PC-3 (cell line): Measurements from ENCODE around the gene LRRTM4. TPM values are rescaled to one million over a fixed set of nuclear protein-coding genes. Genes with fewer than 3 reads are reported as not detected.

Source experiments
- ATAC-seq: fragments of 200-7000 bp; cut with Tn5 transposase; 2 replicates; pipeline ENCODE4 v1.9.1; 2020; ENCODE audit warnings: mild to moderate bottlenecking, moderate library complexity
- BruUV-seq: library from RNA; stranded (reverse); fragments of 400-500 nt; replicated peaks from 2 replicates; lab custom pipeline; 2021; lab: Mats Ljungman, UMichigan
- CTCF ChIA-PET: fragments of 300-600 bp; sonication (Branson Sonifier 250); formaldehyde crosslinking; loops from one replicate; lab custom pipeline; 2022; ENCODE audit warnings: antibody characterized with exemption; lab: Charles Lee
- POLR2A ChIA-PET: fragments of 300-600 bp; sonication (Branson Sonifier 250); formaldehyde crosslinking; loops from one replicate; lab custom pipeline; 2022; ENCODE audit warnings: antibody characterized with exemption; ENCODE audit not compliant: unreplicated experiment; lab: Charles Lee
- DNase-seq: peaks from one replicate; pipeline ENCODE4 v3.0.0-alpha.2; 2015
- H2AFZ ChIP-seq: fragments of 300-600 bp; sonication (generic); 2 replicates; pipeline ENCODE4 v1.6.0; 2016; ENCODE audit warnings: antibody characterized with exemption, low read length
- H3F3A ChIP-seq: fragments of 300-600 bp; sonication (generic); one replicate; pipeline ENCODE4 v1.6.0; 2017; ENCODE audit warnings: antibody characterized with exemption, low read length, control low read depth, mild to moderate bottlenecking; ENCODE audit not compliant: unreplicated experiment
- H3K27ac ChIP-seq: fragments of 300-600 bp; sonication (generic); 2 replicates; pipeline ENCODE4 v1.5.1; 2016; ENCODE audit warnings: mild to moderate bottlenecking, low read length
- H3K27me3 ChIP-seq: fragments of 300-600 bp; sonication (generic); 2 replicates; pipeline ENCODE4 v1.6.1; 2016; ENCODE audit warnings: low read length, mixed read lengths
- H3K36me3 ChIP-seq: fragments of 300-600 bp; sonication (generic); 2 replicates; pipeline ENCODE4 v1.6.1; 2016; ENCODE audit warnings: low read depth, mixed run types, low read length, mixed read lengths
- H3K4me1 ChIP-seq: fragments of 300-600 bp; sonication (generic); 2 replicates; pipeline ENCODE4 v1.5.1; 2016; ENCODE audit warnings: low read length; ENCODE audit not compliant: insufficient read depth
- H3K4me2 ChIP-seq: fragments of 300-600 bp; sonication (generic); 2 replicates; pipeline ENCODE4 v1.6.0; 2016; ENCODE audit warnings: low read length
- H3K4me3 ChIP-seq: fragments of 300-600 bp; sonication (generic); 2 replicates; pipeline ENCODE4 v1.5.1; 2016; ENCODE audit warnings: mild to moderate bottlenecking, low read length, mixed read lengths
- H3K79me2 ChIP-seq: fragments of 300-600 bp; sonication (generic); 2 replicates; pipeline ENCODE4 v1.6.1; 2017; ENCODE audit warnings: low read length, mixed read lengths
- H3K9ac ChIP-seq: fragments of 300-600 bp; sonication (generic); 2 replicates; pipeline ENCODE4 v1.6.0; 2016; ENCODE audit warnings: mild to moderate bottlenecking, low read length
- H3K9me2 ChIP-seq: fragments of 300-600 bp; sonication (generic); replicated peaks from 2 replicates; pipeline ENCODE4 v1.6.1; 2016; ENCODE audit warnings: mixed run types, low read length, mixed read lengths
- H3K9me3 ChIP-seq: fragments of 300-600 bp; sonication (generic); 2 replicates; pipeline ENCODE4 v1.6.1; 2016; ENCODE audit warnings: low read length, mixed read lengths
- H4K20me1 ChIP-seq: fragments of 300-600 bp; sonication (generic); 2 replicates; pipeline ENCODE4 v1.6.1; 2016; ENCODE audit warnings: low read length, mixed read lengths
- EZH2 ChIP-seq: fragments of 300-600 bp; sonication (generic); IDR thresholded peaks from one replicate; pipeline ENCODE4 v1.6.1; 2017; ENCODE audit warnings: antibody characterized with exemption, mild to moderate bottlenecking, low read length; ENCODE audit not compliant: unreplicated experiment
- EZH2phosphoT487 ChIP-seq: fragments of 300-600 bp; sonication (generic); IDR thresholded peaks from 2 replicates; pipeline ENCODE4 v1.6.1; 2018; ENCODE audit warnings: mild to moderate bottlenecking, antibody characterized with exemption, low read length, borderline replicate concordance
- intact Hi-C: fragments of 100-400 bp; cut with micrococcal nuclease; formaldehyde crosslinking; loops from 2 replicates; pipeline ENCODE4 v1.9.0; 2023
- total RNA-seq: library from RNA; depleted of rRNA; stranded (reverse); fragments of >200 nt; gene quantifications from 2 replicates; pipeline ENCODE4 v1.2.3, GENCODE V29; 2014
- TF ChIP-seq, protein P1 (sequence below): fragments of 300-600 bp; sonication (generic); conservative IDR thresholded peaks from 2 replicates; pipeline ENCODE4 v1.5.1; 2017; ENCODE audit warnings: antibody characterized with exemption, low read depth, mild to moderate bottlenecking, low read length

LRRTM4 gene
- total RNA-seq, 1 experiment from 2014 or later, result not detected

DNA sequence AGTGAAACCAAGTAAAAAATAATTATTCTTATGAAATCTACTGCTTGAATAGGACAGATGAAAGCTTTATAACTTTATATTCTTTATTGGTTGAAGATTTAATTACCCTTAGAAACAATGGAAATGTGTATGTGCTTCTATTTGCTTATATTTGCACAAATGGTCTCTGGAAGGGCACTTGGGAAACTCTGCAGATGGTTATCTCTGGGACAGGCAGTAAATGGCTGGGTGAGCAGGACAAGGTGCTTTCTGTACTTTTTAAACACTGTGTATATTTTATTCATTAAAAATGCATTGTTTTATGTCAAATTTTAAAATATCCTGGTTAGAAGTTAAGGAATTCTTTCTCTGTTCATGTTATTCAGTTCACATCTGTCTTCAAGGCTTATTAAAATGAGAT lies 131.1 kb downstream of the LRRTM4 start:
- H3K36me3 ChIP-seq, result no peaks in the 10 kb centered on the region
- H2AFZ ChIP-seq, result no peak overlapping the region
- no peak overlapping the region for H3K27ac ChIP-seq
- DNase-seq (no peak), ATAC-seq (no peak)
- H3K4me3 ChIP-seq, result no peak overlapping the region
- no peaks in the 10 kb centered on the region for H3F3A ChIP-seq
- no peaks in the 10 kb centered on the region for H4K20me1 ChIP-seq
- intact Hi-C loops, result no loop called here
- H3K4me1 ChIP-seq, result no peaks in the 10 kb centered on the region
- peaks cover 4% of the 10 kb centered on the region; the same call in 1 of the 2 replicates for H3K9me3 ChIP-seq
- CTCF ChIA-PET, result no interaction called here
- no peak overlapping the region for H3K4me2 ChIP-seq
- no peak overlapping the region for H3K9ac ChIP-seq
- POLR2A ChIA-PET, result no interaction called here
- H3K27me3 ChIP-seq, result no peaks in the 10 kb centered on the region
- no TSS peak for BruUV-seq
- H3K9me2 ChIP-seq, result no peaks in the 10 kb centered on the region
- H3K79me2 ChIP-seq, result no peaks in the 10 kb centered on the region
- no peak for TF ChIP-seq EZH2phosphoT487
- no peak for TF ChIP-seq EZH2
- TF ChIP-seq, protein P1, sequence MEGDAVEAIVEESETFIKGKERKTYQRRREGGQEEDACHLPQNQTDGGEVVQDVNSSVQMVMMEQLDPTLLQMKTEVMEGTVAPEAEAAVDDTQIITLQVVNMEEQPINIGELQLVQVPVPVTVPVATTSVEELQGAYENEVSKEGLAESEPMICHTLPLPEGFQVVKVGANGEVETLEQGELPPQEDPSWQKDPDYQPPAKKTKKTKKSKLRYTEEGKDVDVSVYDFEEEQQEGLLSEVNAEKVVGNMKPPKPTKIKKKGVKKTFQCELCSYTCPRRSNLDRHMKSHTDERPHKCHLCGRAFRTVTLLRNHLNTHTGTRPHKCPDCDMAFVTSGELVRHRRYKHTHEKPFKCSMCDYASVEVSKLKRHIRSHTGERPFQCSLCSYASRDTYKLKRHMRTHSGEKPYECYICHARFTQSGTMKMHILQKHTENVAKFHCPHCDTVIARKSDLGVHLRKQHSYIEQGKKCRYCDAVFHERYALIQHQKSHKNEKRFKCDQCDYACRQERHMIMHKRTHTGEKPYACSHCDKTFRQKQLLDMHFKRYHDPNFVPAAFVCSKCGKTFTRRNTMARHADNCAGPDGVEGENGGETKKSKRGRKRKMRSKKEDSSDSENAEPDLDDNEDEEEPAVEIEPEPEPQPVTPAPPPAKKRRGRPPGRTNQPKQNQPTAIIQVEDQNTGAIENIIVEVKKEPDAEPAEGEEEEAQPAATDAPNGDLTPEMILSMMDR, result no peak

DNA sequence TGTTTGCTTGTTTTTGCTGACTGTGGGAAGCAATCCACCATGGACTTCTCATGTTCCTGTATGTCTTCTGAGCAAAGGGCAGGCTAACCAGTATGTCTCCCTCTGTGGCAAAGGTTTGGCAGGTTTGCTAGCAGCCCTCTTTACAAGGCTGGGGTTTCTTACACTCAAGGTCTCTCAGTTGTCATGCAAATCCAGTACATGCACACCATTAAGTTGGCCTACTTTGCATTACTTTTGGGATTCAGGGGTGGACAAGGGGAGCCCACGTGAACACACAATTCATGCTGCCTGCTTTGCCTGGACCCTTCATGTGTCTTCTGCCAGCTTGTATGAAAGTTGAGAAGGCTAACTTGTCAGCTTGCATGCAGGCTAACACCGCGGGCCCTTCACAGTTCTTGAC lies 134.9 kb downstream of the LRRTM4 start:
- CTCF ChIA-PET, result no interaction called here
- BruUV-seq, result no TSS peak
- Histone ChIP-seq H3K4me2 (no peak overlapping the region), H4K20me1 (no peaks in the 10 kb centered on the region), H3K4me1 (no peaks in the 10 kb centered on the region), H3K36me3 (no peaks in the 10 kb centered on the region), H3K27me3 (no peaks in the 10 kb centered on the region), H2AFZ (no peak overlapping the region), H3K4me3 (no peak overlapping the region), H3K27ac (no peak overlapping the region), H3F3A (no peaks in the 10 kb centered on the region), H3K79me2 (no peaks in the 10 kb centered on the region), H3K9me2 (no peaks in the 10 kb centered on the region), H3K9me3 (peaks cover 4% of the 10 kb centered on the region; the same call in 1 of the 2 replicates), H3K9ac (no peak overlapping the region)
- intact Hi-C loops, result no loop called here
- POLR2A ChIA-PET, result no interaction called here
- TF ChIP-seq EZH2, result no peak
- TF ChIP-seq EZH2phosphoT487, result no peak
- TF ChIP-seq, protein P1, result no peak
- DNase-seq, result no peak
- no peak for ATAC-seq

DNA sequence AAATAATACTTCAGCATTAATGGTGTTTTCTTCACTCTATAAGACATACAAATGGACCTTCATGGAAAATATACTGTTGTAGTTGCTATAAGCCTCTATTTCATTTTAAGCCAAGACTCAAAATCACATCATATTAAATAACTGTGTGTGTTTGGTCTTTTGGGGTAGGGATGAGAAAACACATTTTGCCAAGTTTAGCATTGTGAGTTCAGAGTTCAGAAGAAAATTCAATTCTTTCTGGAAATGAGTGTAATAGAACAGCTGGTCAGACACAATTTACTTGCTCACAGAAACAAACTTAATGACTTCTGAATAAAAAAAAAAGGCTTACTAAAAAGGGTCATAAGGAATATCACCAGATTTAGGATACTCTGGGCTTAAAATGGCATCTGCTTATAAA lies 149.5 kb downstream of the LRRTM4 start:
- Histone ChIP-seq H3K9me2 (no peaks in the 10 kb centered on the region), H3K9me3 (peaks cover 8% of the 10 kb centered on the region), H3K27ac (no peak overlapping the region), H3K4me2 (no peak overlapping the region), H3K79me2 (no peaks in the 10 kb centered on the region), H3K4me3 (no peak overlapping the region), H4K20me1 (no peaks in the 10 kb centered on the region), H3F3A (no peaks in the 10 kb centered on the region), H3K27me3 (no peaks in the 10 kb centered on the region), H3K9ac (no peak overlapping the region), H2AFZ (no peak overlapping the region), H3K4me1 (no peaks in the 10 kb centered on the region), H3K36me3 (no peaks in the 10 kb centered on the region)
- ChIA-PET POLR2A (no interaction called here), CTCF (no interaction called here)
- intact Hi-C loops, result no loop called here
- ATAC-seq, result no peak
- no peak for DNase-seq
- TF ChIP-seq, protein P1, result no peak
- TF ChIP-seq EZH2, result no peak
- no peak for TF ChIP-seq EZH2phosphoT487
- no TSS peak for BruUV-seq
